H9 (cell line): ENCODE results near the gene RALGAPA1. TPM values are rescaled to one million over a fixed set of nuclear protein-coding genes. Genes with fewer than 3 reads are reported as not detected.

Experiments
- DNase-seq: peaks from one replicate; pipeline ENCODE4 v3.0.0-alpha.2; 2017
- H2AFZ ChIP-seq: one replicate; pipeline ENCODE4 v1.6.1; 2013; ENCODE audit warnings: mild to moderate bottlenecking, low read length, control low read depth, moderate library complexity
- H2AK5ac ChIP-seq: 2 replicates; pipeline ENCODE4 v1.6.1; 2013; ENCODE audit warnings: low read length, control low read depth, mixed read lengths; ENCODE audit not compliant: insufficient read length
- H2BK120ac ChIP-seq: one replicate; pipeline ENCODE4 v1.6.1; 2013; ENCODE audit warnings: low read depth, mild to moderate bottlenecking, low read length, control low read depth, inconsistent platforms; ENCODE audit not compliant: poor library complexity, severe bottlenecking
- H2BK12ac ChIP-seq: 2 replicates; pipeline ENCODE4 v1.6.1; 2013; ENCODE audit warnings: low read length, control low read depth, mixed read lengths, low read depth; ENCODE audit not compliant: insufficient read length
- H2BK15ac ChIP-seq: 2 replicates; pipeline ENCODE4 v1.6.1; 2013; ENCODE audit warnings: low read depth, low read length, control low read depth
- H2BK20ac ChIP-seq: one replicate; pipeline ENCODE4 v1.6.1; 2013; ENCODE audit warnings: low read depth, mild to moderate bottlenecking, low read length, control low read depth, inconsistent platforms; ENCODE audit not compliant: poor library complexity, severe bottlenecking
- H2BK5ac ChIP-seq: 2 replicates; pipeline ENCODE4 v1.6.1; 2013; ENCODE audit warnings: low read length, control low read depth, mixed read lengths; ENCODE audit not compliant: insufficient read length
- H3K14ac ChIP-seq: 2 replicates; pipeline ENCODE4 v1.6.1; 2013; ENCODE audit warnings: low read length, control low read depth; ENCODE audit not compliant: insufficient read depth
- H3K18ac ChIP-seq: 2 replicates; pipeline ENCODE4 v1.6.1; 2013; ENCODE audit warnings: low read depth, mild to moderate bottlenecking, mixed read lengths, low read length, control low read depth; ENCODE audit not compliant: insufficient read length
- H3K23ac ChIP-seq: 2 replicates; pipeline ENCODE4 v1.6.1; 2013; ENCODE audit warnings: low read length, control low read depth, mixed read lengths, low read depth; ENCODE audit not compliant: insufficient read length
- H3K23me2 ChIP-seq: 2 replicates; pipeline ENCODE4 v1.6.1; 2013; ENCODE audit warnings: low read depth, mild to moderate bottlenecking, mixed read lengths, low read length, control low read depth; ENCODE audit not compliant: insufficient read length, poor library complexity, severe bottlenecking
- H3K27ac ChIP-seq: 2 replicates; pipeline ENCODE4 v1.5.1; 2013; ENCODE audit warnings: low read length, control low read depth, mixed read lengths, low read depth; ENCODE audit not compliant: insufficient read length
- H3K27me3 ChIP-seq: 2 replicates; pipeline ENCODE4 v1.6.1; 2013; ENCODE audit warnings: low read length, control low read depth, inconsistent platforms; ENCODE audit not compliant: insufficient read depth
- H3K4ac ChIP-seq: 2 replicates; pipeline ENCODE4 v1.6.1; 2013; ENCODE audit warnings: low read depth, mild to moderate bottlenecking, control low read depth, inconsistent platforms, low read length, moderate library complexity
- H3K4me1 ChIP-seq: 2 replicates; pipeline ENCODE4 v1.6.1; 2013; ENCODE audit warnings: low read length, control low read depth, inconsistent platforms; ENCODE audit not compliant: insufficient read depth
- H3K4me2 ChIP-seq: 2 replicates; pipeline ENCODE4 v1.6.1; 2013; ENCODE audit warnings: low read length, control low read depth, mixed read lengths; ENCODE audit not compliant: insufficient read length, insufficient read depth
- H3K56ac ChIP-seq: 2 replicates; pipeline ENCODE4 v1.6.1; 2013; ENCODE audit warnings: low read depth, mild to moderate bottlenecking, mixed read lengths, low read length, control low read depth; ENCODE audit not compliant: insufficient read length
- H3K79me1 ChIP-seq: 2 replicates; pipeline ENCODE4 v1.6.1; 2013; ENCODE audit warnings: low read depth, mild to moderate bottlenecking, moderate library complexity, low read length, control low read depth, inconsistent platforms; ENCODE audit not compliant: insufficient read depth, poor library complexity, severe bottlenecking
- H3K79me2 ChIP-seq: 2 replicates; pipeline ENCODE4 v1.6.1; 2013; ENCODE audit warnings: low read length, control low read depth, inconsistent platforms; ENCODE audit not compliant: insufficient read depth
- H3K9ac ChIP-seq: 2 replicates; pipeline ENCODE4 v1.6.1; 2013; ENCODE audit warnings: low read length, control low read depth, mixed read lengths; ENCODE audit not compliant: insufficient read length; ENCODE audit errors: extremely low read depth
- H3K9me3 ChIP-seq: one replicate; pipeline ENCODE4 v1.6.1; 2013; ENCODE audit warnings: low read depth, low read length, inconsistent platforms; ENCODE audit not compliant: control insufficient read depth
- H3T11ph ChIP-seq: one replicate; pipeline ENCODE4 v1.6.1; 2013; ENCODE audit warnings: mild to moderate bottlenecking, low read length, control low read depth, inconsistent platforms
- H4K20me1 ChIP-seq: one replicate; pipeline ENCODE4 v1.6.1; 2013; ENCODE audit not compliant: control insufficient read depth, insufficient read length, insufficient read depth
- H4K5ac ChIP-seq: 2 replicates; pipeline ENCODE4 v1.6.1; 2013; ENCODE audit warnings: low read depth, mild to moderate bottlenecking, mixed read lengths, low read length, control low read depth; ENCODE audit not compliant: insufficient read length
- H4K8ac ChIP-seq: replicated peaks from 2 replicates; pipeline ENCODE4 v1.6.1; 2013; ENCODE audit warnings: low read length, control low read depth, mixed read lengths, low read depth; ENCODE audit not compliant: insufficient read length
- H4K91ac ChIP-seq: 2 replicates; pipeline ENCODE4 v1.6.1; 2013; ENCODE audit warnings: low read depth, mild to moderate bottlenecking, moderate library complexity, mixed read lengths, low read length, control low read depth; ENCODE audit not compliant: insufficient read length
- H3K27ac Mint-ChIP-seq, 3 experiments: 2 replicates in 2 of 3; 3 replicates in 1 of 3; pipeline ENCODE4 v1.8.0; 2020 to 2021; ENCODE audit warnings: mixed read lengths in 3 of 3, mild to moderate bottlenecking in 1 of 3, moderate library complexity in 1 of 3
- H3K27me3 Mint-ChIP-seq: 2 replicates; pipeline ENCODE4 v1.8.0; 2021; ENCODE audit warnings: low read depth, mild to moderate bottlenecking, moderate library complexity, mixed read lengths
- H3K36me3 Mint-ChIP-seq, 3 experiments: 2 replicates in 2 of 3; 3 replicates in 1 of 3; pipeline ENCODE4 v1.8.0; 2020 to 2021; ENCODE audit warnings: low read depth in 3 of 3, mixed read lengths in 3 of 3; ENCODE audit not compliant: insufficient read depth in 1 of 3
- H3K4me1 Mint-ChIP-seq, 2 experiments: 2 replicates each; pipeline ENCODE4 v1.8.0; 2020; ENCODE audit warnings: mixed read lengths in 2 of 2
- H3K4me3 Mint-ChIP-seq, 2 experiments: 2 replicates in 1 of 2; 3 replicates in 1 of 2; pipeline ENCODE4 v1.8.0; 2020 to 2021; ENCODE audit warnings: mild to moderate bottlenecking in 2 of 2, mixed read lengths in 2 of 2, moderate library complexity in 1 of 2
- H3K9me3 Mint-ChIP-seq, 2 experiments: 2 replicates in 1 of 2; 3 replicates in 1 of 2; pipeline ENCODE4 v1.8.0; 2020; ENCODE audit warnings: mild to moderate bottlenecking in 2 of 2, mixed read lengths in 2 of 2, moderate library complexity in 1 of 2
- whole genome bisulfite sequencing: extraction: QIAGEN DNeasy Blood & Tissue Kit; methylation state at CpG from one replicate; pipeline ENCODE4 v1.1.7; 2013; ENCODE audit warnings: missing lambda C conversion rate, low lambda C conversion rate, mixed read lengths; ENCODE audit not compliant: insufficient read length; ENCODE audit errors: extremely low coverage; 5-methylcytosine and 5-hydroxymethylcytosine counted together
- total RNA-seq: library from RNA; stranded (reverse); gene quantifications from 2 replicates; pipeline ENCODE4 v1.2.1, GENCODE V29; 2021
- TF ChIP-seq, protein P1 (sequence below): fragments of 200-600 bp; sonication (generic); conservative IDR thresholded peaks from 3 replicates; pipeline ENCODE4 v1.8.0; 2021; ENCODE audit warnings: antibody characterized with exemption, mild to moderate bottlenecking

RALGAPA1 gene
- total RNA-seq, 1 experiment from 2014 or later = 29.8 TPM

DNA sequence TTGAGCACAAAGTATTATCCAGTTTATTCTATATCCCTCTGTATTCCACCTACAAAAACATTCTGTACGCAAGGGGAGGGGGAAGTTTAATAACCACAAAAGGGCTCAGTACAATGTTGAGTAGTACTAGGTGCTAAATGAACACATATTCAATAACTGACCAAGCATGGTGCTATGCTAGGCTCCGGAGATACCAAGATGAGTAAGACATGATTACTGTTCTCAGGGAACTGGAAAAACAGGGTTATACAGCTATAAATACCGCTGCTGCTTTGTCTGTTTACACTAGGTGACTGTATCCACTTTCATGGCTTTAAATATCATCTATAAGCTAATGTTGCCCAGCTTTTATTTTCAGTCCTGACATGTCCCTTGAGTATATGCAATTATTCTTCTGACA is 139.3 kb downstream of the RALGAPA1 start:
- no CpG with 5 or more reads among the region's 3 CpGs for WGBS
- Histone ChIP-seq H3K14ac (no peak overlapping the region), H3K9ac (no peak overlapping the region), H4K8ac (no peak overlapping the region), H4K91ac (no peak overlapping the region), H3K4ac (no peak overlapping the region), H3K23ac (no peak overlapping the region), H3K4me2 (no peak overlapping the region), H2BK5ac (no peak overlapping the region), H3K9me3 (no peaks in the 10 kb centered on the region), H4K5ac (no peak overlapping the region), H3K23me2 (no peaks in the 10 kb centered on the region), H3K79me1 (no peaks in the 10 kb centered on the region), H3K56ac (no peak overlapping the region), H2BK12ac (no peak overlapping the region), H2BK15ac (no peak overlapping the region), H3K27me3 (no peaks in the 10 kb centered on the region), H4K20me1 (no peaks in the 10 kb centered on the region), H3K4me1 (no peaks in the 10 kb centered on the region), H2BK120ac (no peak overlapping the region), H2AFZ (no peak overlapping the region), H2BK20ac (no peak overlapping the region), H3T11ph (no peak overlapping the region), H3K27ac (no peak overlapping the region), H2AK5ac (no peak overlapping the region), H3K18ac (no peak overlapping the region), H3K79me2 (no peaks in the 10 kb centered on the region)
- H3K9me3 Mint-ChIP-seq = no peaks in the 10 kb centered on the region
- no peaks in the 10 kb centered on the region for H3K4me1 Mint-ChIP-seq
- H3K27me3 Mint-ChIP-seq = no peaks in the 10 kb centered on the region
- TF ChIP-seq, protein P1, sequence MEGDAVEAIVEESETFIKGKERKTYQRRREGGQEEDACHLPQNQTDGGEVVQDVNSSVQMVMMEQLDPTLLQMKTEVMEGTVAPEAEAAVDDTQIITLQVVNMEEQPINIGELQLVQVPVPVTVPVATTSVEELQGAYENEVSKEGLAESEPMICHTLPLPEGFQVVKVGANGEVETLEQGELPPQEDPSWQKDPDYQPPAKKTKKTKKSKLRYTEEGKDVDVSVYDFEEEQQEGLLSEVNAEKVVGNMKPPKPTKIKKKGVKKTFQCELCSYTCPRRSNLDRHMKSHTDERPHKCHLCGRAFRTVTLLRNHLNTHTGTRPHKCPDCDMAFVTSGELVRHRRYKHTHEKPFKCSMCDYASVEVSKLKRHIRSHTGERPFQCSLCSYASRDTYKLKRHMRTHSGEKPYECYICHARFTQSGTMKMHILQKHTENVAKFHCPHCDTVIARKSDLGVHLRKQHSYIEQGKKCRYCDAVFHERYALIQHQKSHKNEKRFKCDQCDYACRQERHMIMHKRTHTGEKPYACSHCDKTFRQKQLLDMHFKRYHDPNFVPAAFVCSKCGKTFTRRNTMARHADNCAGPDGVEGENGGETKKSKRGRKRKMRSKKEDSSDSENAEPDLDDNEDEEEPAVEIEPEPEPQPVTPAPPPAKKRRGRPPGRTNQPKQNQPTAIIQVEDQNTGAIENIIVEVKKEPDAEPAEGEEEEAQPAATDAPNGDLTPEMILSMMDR = no peak
- no peak overlapping the region for H3K4me3 Mint-ChIP-seq
- DNase-seq = no peak
- H3K36me3 Mint-ChIP-seq = peaks cover 0 to 7% (median 7%) of the 10 kb centered on the region in 3 experiments; a peak in 4 of 7 replicates
- H3K27ac Mint-ChIP-seq = no peak overlapping the region
